Thyroid gland (tissue), 4 donors: Measurements from ENCODE around the gene SAMD1.

ENCODE experiments used
- CTCF ChIP-seq, 6 experiments: fragments of 200-600 bp in 3 of 6; fragments of 450-650 bp in 3 of 6; sonication (generic) in 3 of 6; IDR thresholded peaks; one replicate each; pipeline ENCODE4 v1.5.1; 2016 to 2019; ENCODE audit warnings: antibody characterized with exemption in 6 of 6, mild to moderate bottlenecking in 2 of 6, inconsistent platforms in 1 of 6, moderate library complexity in 1 of 6
- POLR2A ChIP-seq, 2 donors: fragments of 450-650 bp; IDR thresholded peaks; one replicate each; pipeline ENCODE4 v1.6.1; 2017; ENCODE audit warnings: antibody characterized with exemption in 2 of 2, mild to moderate bottlenecking in 2 of 2, moderate library complexity in 1 of 2

GRCh38 chr19:14107581-14108461 lies 17.3 kb upstream of the SAMD1 start:
- TF ChIP-seq CTCF (IDR thresholded peaks at IDR 0.05) (no peak), POLR2A (IDR thresholded peaks at IDR 0.05) (no peak)
